GM12878 (cell line): ENCODE results near the gene TRAF3IP1.

Experiments used
- CHD2 ChIP-seq: IDR thresholded peaks from 2 replicates; pipeline ENCODE4 v1.6.1; 2011; ENCODE audit warnings: low read depth, low read length, improper control_type of control experiment, borderline replicate concordance
- EP300 ChIP-seq, 2 experiments: fragments of 150-350 bp in 1 of 2; IDR thresholded peaks; 2 replicates each; pipeline ENCODE4 v1.6.1; 2011 to 2012; ENCODE audit warnings: low read depth in 2 of 2, low read length in 2 of 2, borderline replicate concordance in 1 of 2, improper control_type of control experiment in 1 of 2, inconsistent platforms in 1 of 2; ENCODE audit not compliant: control insufficient read depth in 1 of 2
- FOS ChIP-seq: IDR thresholded peaks from 3 replicates; pipeline ENCODE4 v1.6.1; 2011; ENCODE audit warnings: borderline replicate concordance; ENCODE audit not compliant: insufficient read length; ENCODE audit errors: extremely low read depth
- PAX5 ChIP-seq: IDR thresholded peaks from 2 replicates; pipeline ENCODE4 v1.6.1; 2011; ENCODE audit warnings: low read depth, low read length, borderline replicate concordance
- POLR2A ChIP-seq: IDR thresholded peaks from 2 replicates; pipeline ENCODE4 v1.6.1; 2011; ENCODE audit warnings: low read depth, mild to moderate bottlenecking, low read length
- REST ChIP-seq: IDR thresholded peaks from 2 replicates; pipeline ENCODE4 v1.6.1; 2012; ENCODE audit warnings: mild to moderate bottlenecking, low read depth, low read length
- TF ChIP-seq, protein P1 (sequence below): fragments of 450-650 bp; IDR thresholded peaks from 2 replicates; pipeline ENCODE4 v1.6.1; 2017; ENCODE audit warnings: mild to moderate bottlenecking, moderate library complexity
- TF ChIP-seq, protein P2 (sequence below), 3 experiments: IDR thresholded peaks in 2 of 3; conservative IDR thresholded peaks in 1 of 3; 2 replicates each; pipeline ENCODE4 v1.5.1; 2011; ENCODE audit warnings: low read depth in 3 of 3, low read length in 3 of 3, mild to moderate bottlenecking in 3 of 3, control low read depth in 2 of 3, moderate library complexity in 2 of 3, inconsistent platforms in 1 of 3, mixed read lengths in 1 of 3; ENCODE audit not compliant: control insufficient read depth in 2 of 3, insufficient read depth in 1 of 3; ENCODE audit errors: extremely low read depth in 1 of 3
- TF ChIP-seq, protein P3 (sequence below): IDR thresholded peaks from 2 replicates; pipeline ENCODE4 v1.6.1; 2012; ENCODE audit warnings: low read length, inconsistent platforms

DNA sequence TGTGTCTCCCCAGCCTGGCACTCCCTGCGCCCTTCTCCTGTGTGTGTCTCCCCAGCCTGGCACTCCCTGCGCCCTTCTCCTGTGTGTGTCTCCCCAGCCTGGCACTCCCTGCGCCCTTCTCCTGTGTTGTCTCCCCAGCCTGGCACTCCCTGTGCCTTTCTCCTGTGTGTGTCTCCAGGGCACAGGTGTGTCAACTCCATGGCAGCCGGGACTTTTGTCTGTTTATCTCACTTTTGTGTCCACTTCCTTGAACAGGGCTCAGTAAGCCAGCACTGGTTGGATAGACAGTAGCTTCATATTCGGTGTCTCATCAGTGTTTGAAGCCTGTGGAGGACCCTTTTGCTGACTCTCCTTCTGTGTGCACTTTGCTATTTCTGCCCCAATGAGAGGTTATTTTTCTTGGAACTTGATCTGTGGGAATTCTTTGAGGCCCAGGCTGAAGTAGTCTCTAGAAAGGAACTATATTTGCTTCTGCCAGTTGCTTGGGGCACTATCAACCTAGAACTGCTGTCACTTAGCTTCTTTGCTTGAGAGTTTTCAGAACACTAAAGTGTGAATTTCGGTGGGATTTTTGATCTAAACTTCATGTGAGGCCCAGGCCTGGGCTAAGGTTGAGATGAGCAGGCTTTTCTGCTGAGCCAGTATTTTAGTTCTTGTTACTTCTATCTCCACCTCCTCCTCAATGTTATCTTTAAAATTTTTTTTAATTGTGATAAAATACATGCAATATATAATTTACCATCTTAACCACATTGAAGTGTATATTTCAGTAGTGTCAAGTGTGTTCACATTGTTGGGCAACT is 98.1 kb downstream of the TRAF3IP1 start:
- no peak for TF ChIP-seq CHD2
- TF ChIP-seq, protein P1, sequence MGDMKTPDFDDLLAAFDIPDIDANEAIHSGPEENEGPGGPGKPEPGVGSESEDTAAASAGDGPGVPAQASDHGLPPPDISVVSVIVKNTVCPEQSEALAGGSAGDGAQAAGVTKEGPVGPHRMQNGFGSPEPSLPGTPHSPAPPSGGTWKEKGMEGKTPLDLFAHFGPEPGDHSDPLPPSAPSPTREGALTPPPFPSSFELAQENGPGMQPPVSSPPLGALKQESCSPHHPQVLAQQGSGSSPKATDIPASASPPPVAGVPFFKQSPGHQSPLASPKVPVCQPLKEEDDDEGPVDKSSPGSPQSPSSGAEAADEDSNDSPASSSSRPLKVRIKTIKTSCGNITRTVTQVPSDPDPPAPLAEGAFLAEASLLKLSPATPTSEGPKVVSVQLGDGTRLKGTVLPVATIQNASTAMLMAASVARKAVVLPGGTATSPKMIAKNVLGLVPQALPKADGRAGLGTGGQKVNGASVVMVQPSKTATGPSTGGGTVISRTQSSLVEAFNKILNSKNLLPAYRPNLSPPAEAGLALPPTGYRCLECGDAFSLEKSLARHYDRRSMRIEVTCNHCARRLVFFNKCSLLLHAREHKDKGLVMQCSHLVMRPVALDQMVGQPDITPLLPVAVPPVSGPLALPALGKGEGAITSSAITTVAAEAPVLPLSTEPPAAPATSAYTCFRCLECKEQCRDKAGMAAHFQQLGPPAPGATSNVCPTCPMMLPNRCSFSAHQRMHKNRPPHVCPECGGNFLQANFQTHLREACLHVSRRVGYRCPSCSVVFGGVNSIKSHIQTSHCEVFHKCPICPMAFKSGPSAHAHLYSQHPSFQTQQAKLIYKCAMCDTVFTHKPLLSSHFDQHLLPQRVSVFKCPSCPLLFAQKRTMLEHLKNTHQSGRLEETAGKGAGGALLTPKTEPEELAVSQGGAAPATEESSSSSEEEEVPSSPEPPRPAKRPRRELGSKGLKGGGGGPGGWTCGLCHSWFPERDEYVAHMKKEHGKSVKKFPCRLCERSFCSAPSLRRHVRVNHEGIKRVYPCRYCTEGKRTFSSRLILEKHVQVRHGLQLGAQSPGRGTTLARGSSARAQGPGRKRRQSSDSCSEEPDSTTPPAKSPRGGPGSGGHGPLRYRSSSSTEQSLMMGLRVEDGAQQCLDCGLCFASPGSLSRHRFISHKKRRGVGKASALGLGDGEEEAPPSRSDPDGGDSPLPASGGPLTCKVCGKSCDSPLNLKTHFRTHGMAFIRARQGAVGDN = no peak
- TF ChIP-seq, protein P2, sequence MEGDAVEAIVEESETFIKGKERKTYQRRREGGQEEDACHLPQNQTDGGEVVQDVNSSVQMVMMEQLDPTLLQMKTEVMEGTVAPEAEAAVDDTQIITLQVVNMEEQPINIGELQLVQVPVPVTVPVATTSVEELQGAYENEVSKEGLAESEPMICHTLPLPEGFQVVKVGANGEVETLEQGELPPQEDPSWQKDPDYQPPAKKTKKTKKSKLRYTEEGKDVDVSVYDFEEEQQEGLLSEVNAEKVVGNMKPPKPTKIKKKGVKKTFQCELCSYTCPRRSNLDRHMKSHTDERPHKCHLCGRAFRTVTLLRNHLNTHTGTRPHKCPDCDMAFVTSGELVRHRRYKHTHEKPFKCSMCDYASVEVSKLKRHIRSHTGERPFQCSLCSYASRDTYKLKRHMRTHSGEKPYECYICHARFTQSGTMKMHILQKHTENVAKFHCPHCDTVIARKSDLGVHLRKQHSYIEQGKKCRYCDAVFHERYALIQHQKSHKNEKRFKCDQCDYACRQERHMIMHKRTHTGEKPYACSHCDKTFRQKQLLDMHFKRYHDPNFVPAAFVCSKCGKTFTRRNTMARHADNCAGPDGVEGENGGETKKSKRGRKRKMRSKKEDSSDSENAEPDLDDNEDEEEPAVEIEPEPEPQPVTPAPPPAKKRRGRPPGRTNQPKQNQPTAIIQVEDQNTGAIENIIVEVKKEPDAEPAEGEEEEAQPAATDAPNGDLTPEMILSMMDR (IDR thresholded peaks at IDR 0.05 in 2 of 3, conservative IDR thresholded peaks at IDR 0.05 in 1 of 3; ENCODE audit: control insufficient read depth in 2 of 3, extremely low read depth in 1 of 3, insufficient read depth in 1 of 3, low read depth in 3 of 3, low read length in 3 of 3) = no peak
- no peak for TF ChIP-seq EP300 (IDR thresholded peaks at IDR 0.05; ENCODE audit: borderline replicate concordance in 1 of 2, control insufficient read depth in 1 of 2, low read depth in 2 of 2, low read length in 2 of 2)
- TF ChIP-seq REST = no peak
- no peak for TF ChIP-seq PAX5
- no peak for TF ChIP-seq FOS
- TF ChIP-seq POLR2A = no peak
- TF ChIP-seq, protein P3, sequence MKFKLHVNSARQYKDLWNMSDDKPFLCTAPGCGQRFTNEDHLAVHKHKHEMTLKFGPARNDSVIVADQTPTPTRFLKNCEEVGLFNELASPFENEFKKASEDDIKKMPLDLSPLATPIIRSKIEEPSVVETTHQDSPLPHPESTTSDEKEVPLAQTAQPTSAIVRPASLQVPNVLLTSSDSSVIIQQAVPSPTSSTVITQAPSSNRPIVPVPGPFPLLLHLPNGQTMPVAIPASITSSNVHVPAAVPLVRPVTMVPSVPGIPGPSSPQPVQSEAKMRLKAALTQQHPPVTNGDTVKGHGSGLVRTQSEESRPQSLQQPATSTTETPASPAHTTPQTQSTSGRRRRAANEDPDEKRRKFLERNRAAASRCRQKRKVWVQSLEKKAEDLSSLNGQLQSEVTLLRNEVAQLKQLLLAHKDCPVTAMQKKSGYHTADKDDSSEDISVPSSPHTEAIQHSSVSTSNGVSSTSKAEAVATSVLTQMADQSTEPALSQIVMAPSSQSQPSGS = no peak
